Measurements from ENCODE around the gene HSD11B1L. TPM values are rescaled to one million over a fixed set of nuclear protein-coding genes. Genes with fewer than 3 reads are reported as not detected.
A peak's percentile ranks its signal among the peaks of the same experiment; 100 is the strongest.

Gene HSD11B1L
- total RNA-seq, 1 experiment from 2014 or later, result 2.4 TPM

DNA sequence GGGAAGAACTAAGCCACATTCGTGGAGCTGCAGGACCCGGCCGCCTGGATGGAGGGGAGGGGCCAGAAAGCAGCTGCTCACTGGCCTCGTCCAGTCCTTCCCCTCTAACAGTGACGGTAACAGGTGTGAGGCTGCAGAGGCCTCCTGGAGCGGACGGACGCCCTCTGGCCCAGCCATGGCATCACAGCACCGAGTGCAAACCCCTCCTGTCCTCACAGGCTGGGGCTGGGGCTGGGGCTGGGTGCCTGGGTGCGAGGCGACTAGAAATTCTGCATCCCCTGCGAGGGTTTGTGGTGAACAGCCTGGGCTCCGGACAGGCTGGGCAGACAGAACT lies 4.1 kb upstream of the HSD11B1L start:
- H3K27ac Mint-ChIP-seq (ENCODE audit: unreplicated experiment), result peak overlapping the region; percentile 31
- TF ChIP-seq, protein P1, sequence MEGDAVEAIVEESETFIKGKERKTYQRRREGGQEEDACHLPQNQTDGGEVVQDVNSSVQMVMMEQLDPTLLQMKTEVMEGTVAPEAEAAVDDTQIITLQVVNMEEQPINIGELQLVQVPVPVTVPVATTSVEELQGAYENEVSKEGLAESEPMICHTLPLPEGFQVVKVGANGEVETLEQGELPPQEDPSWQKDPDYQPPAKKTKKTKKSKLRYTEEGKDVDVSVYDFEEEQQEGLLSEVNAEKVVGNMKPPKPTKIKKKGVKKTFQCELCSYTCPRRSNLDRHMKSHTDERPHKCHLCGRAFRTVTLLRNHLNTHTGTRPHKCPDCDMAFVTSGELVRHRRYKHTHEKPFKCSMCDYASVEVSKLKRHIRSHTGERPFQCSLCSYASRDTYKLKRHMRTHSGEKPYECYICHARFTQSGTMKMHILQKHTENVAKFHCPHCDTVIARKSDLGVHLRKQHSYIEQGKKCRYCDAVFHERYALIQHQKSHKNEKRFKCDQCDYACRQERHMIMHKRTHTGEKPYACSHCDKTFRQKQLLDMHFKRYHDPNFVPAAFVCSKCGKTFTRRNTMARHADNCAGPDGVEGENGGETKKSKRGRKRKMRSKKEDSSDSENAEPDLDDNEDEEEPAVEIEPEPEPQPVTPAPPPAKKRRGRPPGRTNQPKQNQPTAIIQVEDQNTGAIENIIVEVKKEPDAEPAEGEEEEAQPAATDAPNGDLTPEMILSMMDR (IDR thresholded peaks at IDR 0.05; ENCODE audit: insufficient read depth in 1 of 2, low read depth in 1 of 2, low read length in 1 of 2, severe bottlenecking in 1 of 2, unreplicated experiment in 1 of 2), result no peak
- Histone ChIP-seq H3K36me3 (ENCODE audit: control insufficient read depth, insufficient read depth, low read length) (no peaks in the 10 kb centered on the region), H3K9me3 (no peaks in the 10 kb centered on the region), H3K4me3 (ENCODE audit: low read depth, low read length) (no peak overlapping the region), H3K27me3 (replicated peaks; ENCODE audit: control insufficient read depth, insufficient read depth, low read length) (no peaks in the 10 kb centered on the region), H3K4me1 (no peaks in the 10 kb centered on the region; the same call in 1 of the 2 replicates)
- H3K36me3 Mint-ChIP-seq (ENCODE audit: insufficient read depth, unreplicated experiment), result peaks cover 77% of the 10 kb centered on the region
- no TSS peak for BruUV-seq (replicated peaks)
- DNase-seq, result no peak
- intact Hi-C loops (cut with micrococcal nuclease; ENCODE audit: unreplicated experiment), result no loop called here
- peaks cover 14% of the 10 kb centered on the region for H3K4me1 Mint-ChIP-seq (ENCODE audit: low read depth, unreplicated experiment)
- ChIA-PET POLR2A (interaction anchor here (0.7 kb wide), 1 partner anchor 96 kb away, joined by 4 read pairs; no protein-coding TSS in a partner anchor), CTCF (no interaction called here)
- H3K4me3 Mint-ChIP-seq (ENCODE audit: unreplicated experiment), result no peak overlapping the region
- no peaks in the 10 kb centered on the region for H3K9me3 Mint-ChIP-seq (ENCODE audit: unreplicated experiment)
- H3K27me3 Mint-ChIP-seq (ENCODE audit: insufficient read depth, unreplicated experiment), result no peaks in the 10 kb centered on the region

DNA sequence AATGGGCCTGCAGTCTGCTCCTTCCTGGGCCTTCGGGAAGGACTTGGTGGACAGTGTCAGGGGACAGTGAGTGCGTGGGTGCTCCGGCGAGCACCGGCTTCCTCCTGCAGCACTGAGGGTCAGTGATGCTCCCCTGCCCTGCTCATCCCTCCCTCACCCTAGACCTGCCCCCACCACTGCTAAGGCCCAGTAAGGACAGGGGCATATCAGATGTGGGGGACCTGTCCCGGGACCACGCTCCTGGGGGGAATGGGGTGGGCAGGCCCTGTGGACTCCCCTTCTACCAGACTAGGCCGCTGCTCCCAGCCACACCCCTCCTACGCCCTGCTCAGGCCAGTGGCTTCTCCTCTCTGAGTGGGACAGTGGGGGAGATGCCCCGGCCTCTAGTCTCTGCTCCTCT lies 3.7 kb upstream of the HSD11B1L start:
- H3K4me3 ChIP-seq (ENCODE audit: low read depth, low read length), result no peak overlapping the region
- H3K36me3 Mint-ChIP-seq (ENCODE audit: insufficient read depth, unreplicated experiment), result peaks cover 74% of the 10 kb centered on the region
- TF ChIP-seq, protein P1 (IDR thresholded peaks at IDR 0.05; ENCODE audit: insufficient read depth in 1 of 2, low read depth in 1 of 2, low read length in 1 of 2, severe bottlenecking in 1 of 2, unreplicated experiment in 1 of 2), result no peak
- peaks cover 15% of the 10 kb centered on the region for H3K4me1 Mint-ChIP-seq (ENCODE audit: low read depth, unreplicated experiment)
- H3K4me1 ChIP-seq, result no peaks in the 10 kb centered on the region; the same call in 1 of the 2 replicates
- H3K27me3 ChIP-seq (replicated peaks; ENCODE audit: control insufficient read depth, insufficient read depth, low read length), result no peaks in the 10 kb centered on the region
- CTCF ChIA-PET, result no interaction called here
- H3K4me3 Mint-ChIP-seq (ENCODE audit: unreplicated experiment), result no peak overlapping the region
- H3K27ac Mint-ChIP-seq (ENCODE audit: unreplicated experiment), result no peak overlapping the region
- POLR2A ChIA-PET, result interaction anchor here (0.7 kb wide), 1 partner anchor 96 kb away, joined by 4 read pairs; no protein-coding TSS in a partner anchor
- H3K9me3 Mint-ChIP-seq (ENCODE audit: unreplicated experiment), result no peaks in the 10 kb centered on the region
- H3K9me3 ChIP-seq, result no peaks in the 10 kb centered on the region
- BruUV-seq (replicated peaks), result no TSS peak
- intact Hi-C loops (cut with micrococcal nuclease; ENCODE audit: unreplicated experiment), result no loop called here
- DNase-seq, result no peak
- H3K36me3 ChIP-seq (ENCODE audit: control insufficient read depth, insufficient read depth, low read length), result no peaks in the 10 kb centered on the region
- H3K27me3 Mint-ChIP-seq (ENCODE audit: insufficient read depth, unreplicated experiment), result no peaks in the 10 kb centered on the region

DNA sequence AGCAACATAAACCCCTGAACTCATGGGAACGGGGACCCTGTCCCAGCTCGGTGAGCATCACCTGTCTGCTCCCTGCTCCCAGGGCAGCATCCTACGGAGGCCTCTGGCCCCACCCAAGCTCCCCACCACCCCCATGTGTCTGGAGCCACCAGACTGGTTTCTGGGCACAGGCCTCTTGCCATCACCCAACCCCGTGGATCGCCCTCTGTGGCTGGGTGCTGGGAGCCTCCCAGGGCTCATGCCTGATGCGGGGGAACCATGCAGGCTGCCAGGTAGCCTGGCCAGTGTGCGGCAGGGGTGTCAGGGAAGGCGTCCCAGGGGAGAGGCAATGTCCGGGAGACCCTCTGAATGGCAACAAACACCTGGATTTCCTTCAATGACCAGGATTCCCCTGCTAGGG lies 3.2 kb upstream of the HSD11B1L start:
- no peak overlapping the region for H3K27ac Mint-ChIP-seq (ENCODE audit: unreplicated experiment)
- intact Hi-C loops (cut with micrococcal nuclease; ENCODE audit: unreplicated experiment), result no loop called here
- H3K36me3 ChIP-seq (ENCODE audit: control insufficient read depth, insufficient read depth, low read length), result no peaks in the 10 kb centered on the region
- no peaks in the 10 kb centered on the region for H3K9me3 ChIP-seq
- TF ChIP-seq, protein P1 (IDR thresholded peaks at IDR 0.05; ENCODE audit: insufficient read depth in 1 of 2, low read depth in 1 of 2, low read length in 1 of 2, severe bottlenecking in 1 of 2, unreplicated experiment in 1 of 2), result no peak
- H3K36me3 Mint-ChIP-seq (ENCODE audit: insufficient read depth, unreplicated experiment), result peaks cover 70% of the 10 kb centered on the region
- H3K27me3 Mint-ChIP-seq (ENCODE audit: insufficient read depth, unreplicated experiment), result no peaks in the 10 kb centered on the region
- BruUV-seq (replicated peaks), result no TSS peak
- H3K4me1 ChIP-seq, result no peaks in the 10 kb centered on the region; the same call in 1 of the 2 replicates
- no peaks in the 10 kb centered on the region for H3K27me3 ChIP-seq (replicated peaks; ENCODE audit: control insufficient read depth, insufficient read depth, low read length)
- no peak overlapping the region for H3K4me3 ChIP-seq (ENCODE audit: low read depth, low read length)
- ChIA-PET CTCF (no interaction called here), POLR2A (no interaction called here)
- peaks cover 15% of the 10 kb centered on the region for H3K4me1 Mint-ChIP-seq (ENCODE audit: low read depth, unreplicated experiment)
- no peaks in the 10 kb centered on the region for H3K9me3 Mint-ChIP-seq (ENCODE audit: unreplicated experiment)
- H3K4me3 Mint-ChIP-seq (ENCODE audit: unreplicated experiment), result no peak overlapping the region
- DNase-seq, result no peak

Measured in Caco-2 (cell line).